Measurements from ENCODE around the gene STOML1. TPM values are rescaled to one million over a fixed set of nuclear protein-coding genes. Genes with fewer than 3 reads are reported as not detected.

Gene STOML1
- polyA plus RNA-seq, 1 donor = 10.3 TPM

DNA sequence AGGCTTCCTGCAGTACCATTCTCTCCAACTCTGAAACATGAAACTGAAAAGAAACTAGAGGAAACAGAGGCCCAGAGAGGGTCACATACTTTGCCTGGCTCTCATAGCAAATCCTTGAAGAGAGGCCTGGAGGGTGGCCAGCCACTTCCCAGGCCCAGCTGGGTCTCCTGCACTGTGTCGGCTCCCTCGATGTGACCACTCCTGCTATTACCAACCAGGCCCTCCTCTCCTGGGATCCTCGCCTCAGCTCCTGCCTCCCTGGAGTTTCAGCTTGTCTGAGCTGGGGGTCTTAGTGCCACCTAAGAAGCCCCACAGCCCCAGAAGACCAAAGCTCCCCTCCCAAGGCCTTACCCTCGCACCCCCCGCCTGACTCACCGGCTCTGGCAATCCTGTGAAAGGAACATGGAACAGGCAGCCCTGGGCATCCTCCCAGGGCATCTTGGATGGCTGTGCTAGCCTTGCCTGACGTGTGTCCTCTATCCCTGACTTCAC, 61.3 kb downstream of the STOML1 start:
- no peak for DNase-seq

DNA sequence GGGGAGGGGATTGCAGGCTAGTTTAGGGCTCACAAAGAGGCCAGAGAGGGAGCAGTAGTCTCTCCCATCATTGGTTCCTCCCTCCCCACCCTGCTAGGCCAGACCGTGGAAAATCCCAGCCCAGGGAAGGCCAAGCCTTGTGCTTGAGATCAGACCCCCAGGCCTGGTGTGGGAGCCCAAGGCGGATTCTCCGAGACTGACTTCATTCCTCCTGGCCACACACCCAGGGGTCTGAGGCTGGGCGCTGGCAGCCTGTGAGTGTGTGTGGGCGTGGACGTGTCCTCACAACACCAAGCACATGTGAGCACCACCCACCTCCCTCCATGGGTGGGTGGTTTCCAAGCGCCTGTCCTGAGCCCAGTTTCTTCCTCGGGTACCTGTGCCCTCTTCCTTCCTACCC, 61.7 kb downstream of the STOML1 start:
- DNase-seq = no peak

DNA sequence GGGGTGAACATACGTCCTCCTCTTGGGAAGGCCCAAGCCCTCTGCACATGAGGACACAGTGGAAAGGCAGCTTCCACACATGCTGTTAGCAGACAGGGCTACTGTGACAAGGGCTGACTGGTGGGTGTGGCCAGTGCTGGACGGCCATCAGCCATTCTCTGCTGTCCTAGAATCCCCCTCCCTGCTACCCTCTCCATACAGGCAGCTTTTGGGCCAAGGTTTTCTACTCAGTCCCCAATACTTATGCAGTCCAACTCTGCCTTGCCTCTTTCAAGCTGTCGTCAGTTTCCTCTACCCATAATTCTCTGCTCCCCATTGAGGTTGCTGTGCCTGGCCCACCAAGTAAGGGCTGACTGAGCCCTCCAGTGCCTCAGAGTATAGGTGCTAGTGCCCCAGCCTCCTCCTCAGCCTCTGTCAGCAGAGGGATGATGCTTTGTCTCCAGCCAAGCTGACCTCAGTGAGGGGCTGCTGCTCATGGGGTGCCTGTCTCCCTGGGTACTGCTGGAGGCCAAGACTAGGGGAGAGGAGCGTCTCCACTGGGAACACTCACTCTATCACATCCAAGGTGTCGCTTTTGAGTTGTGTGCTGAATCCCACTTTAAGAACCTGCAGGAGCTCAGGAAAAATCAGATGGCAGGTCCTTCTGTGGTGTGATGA, 63.0 kb downstream of the STOML1 start:
- no peak for DNase-seq

Other genes starting within 250 kb of the STOML1 start
- 12.6 TPM for gene INSYN1, start 238.9 kb downstream of the STOML1 start, polyA plus RNA-seq (ENCODE audit: insufficient read length)
- gene TBC1D21, start 118.7 kb downstream of the STOML1 start, polyA plus RNA-seq (ENCODE audit: insufficient read length) = not detected
- 70.4 TPM for gene LOXL1, start 65.8 kb downstream of the STOML1 start, polyA plus RNA-seq (ENCODE audit: insufficient read length)
- 31.8 TPM for gene PML, start 2.4 kb upstream of the STOML1 start, polyA plus RNA-seq (ENCODE audit: insufficient read length)
- gene GOLGA6A, start 90.3 kb upstream of the STOML1 start, polyA plus RNA-seq (ENCODE audit: insufficient read length) = 0.27 TPM
- gene ISLR2, start 138.3 kb upstream of the STOML1 start, polyA plus RNA-seq (ENCODE audit: insufficient read length) = 0.93 TPM
- gene ISLR, start 181.4 kb upstream of the STOML1 start, polyA plus RNA-seq (ENCODE audit: insufficient read length) = 43.2 TPM
- 41.7 TPM for gene STRA6, start 210.5 kb upstream of the STOML1 start, polyA plus RNA-seq (ENCODE audit: insufficient read length)
- gene CCDC33, start 244.0 kb upstream of the STOML1 start, polyA plus RNA-seq (ENCODE audit: insufficient read length) = 9.0 TPM